Parathyroid adenoma (tissue), 2 donors: ENCODE results near the gene EXOC7.
A peak's percentile ranks its signal among the peaks of the same experiment; 100 is the strongest.

Experiments
- H2AFZ ChIP-seq: fragments of 300-600 bp; sonication (generic); one replicate; pipeline ENCODE4 v1.7.0; 2017; ENCODE audit warnings: antibody characterized with exemption, mild to moderate bottlenecking
- H3K27ac ChIP-seq: fragments of 300-600 bp; sonication (generic); one replicate; pipeline ENCODE4 v1.7.0; 2017
- H3K27me3 ChIP-seq: fragments of 300-600 bp; sonication (generic); one replicate; pipeline ENCODE4 v1.7.0; 2017; ENCODE audit warnings: low read length; ENCODE audit not compliant: control insufficient read depth, insufficient read depth
- H3K36me3 ChIP-seq: fragments of 300-600 bp; sonication (generic); one replicate; pipeline ENCODE4 v1.7.0; 2017; ENCODE audit warnings: low read length; ENCODE audit not compliant: control insufficient read depth, insufficient read depth
- H3K4me1 ChIP-seq: fragments of 300-600 bp; sonication (generic); one replicate; pipeline ENCODE4 v1.7.0; 2017; ENCODE audit warnings: control low read depth
- H3K4me2 ChIP-seq: fragments of 300-600 bp; sonication (generic); one replicate; pipeline ENCODE4 v1.7.0; 2017; ENCODE audit warnings: low read length
- H3K4me3 ChIP-seq: fragments of 300-600 bp; sonication (generic); one replicate; pipeline ENCODE4 v1.7.0; 2017; ENCODE audit warnings: low read depth, low read length
- H3K79me2 ChIP-seq: fragments of 300-600 bp; sonication (generic); one replicate; pipeline ENCODE4 v1.7.0; 2017; ENCODE audit warnings: control low read depth
- H3K9ac ChIP-seq: fragments of 300-600 bp; sonication (generic); one replicate; pipeline ENCODE4 v1.7.0; 2017; ENCODE audit warnings: mild to moderate bottlenecking
- H3K9me3 ChIP-seq: fragments of 300-600 bp; sonication (generic); one replicate; pipeline ENCODE4 v1.7.0; 2017; ENCODE audit warnings: low read length; ENCODE audit not compliant: control insufficient read depth
- CTCF ChIP-seq: fragments of 300-600 bp; sonication (generic); IDR thresholded peaks from one replicate; pipeline ENCODE4 v1.7.0; 2017; ENCODE audit warnings: antibody characterized with exemption, mild to moderate bottlenecking
- donor health status: primary hyperparathyroidism.

EXOC7 gene

GRCh38 chr17:76103274-76104139 lies at the start of gene EXOC7:
TSS of gene EXOC7 (minus strand) at chr17:76103787. CDS start at chr17:76103692, 95 bp downstream.
- TF ChIP-seq CTCF = no peak
- Histone ChIP-seq H3K36me3 (no peaks in the 10 kb centered on the region), H3K9ac (peak within 1 kb of the TSS; percentile 82), H3K4me3 (peak within 1 kb of the TSS; percentile 96), H2AFZ (peak within 1 kb of the TSS; percentile 90), H3K79me2 (peaks cover 9% of the 10 kb centered on the region), H3K27ac (peak within 1 kb of the TSS; percentile 71), H3K4me1 (no peaks in the 10 kb centered on the region), H3K4me2 (peak within 1 kb of the TSS; percentile 88), H3K27me3 (no peaks in the 10 kb centered on the region), H3K9me3 (no peaks in the 10 kb centered on the region)

GRCh38 chr17:76153202-76153601 lies 49.6 kb upstream of the EXOC7 start:
- no peaks in the 10 kb centered on the region for H3K9me3 ChIP-seq
- H3K27ac ChIP-seq = no peak overlapping the region
- H3K9ac ChIP-seq = no peak overlapping the region
- no peak overlapping the region for H3K4me2 ChIP-seq
- TF ChIP-seq CTCF = no peak
- no peaks in the 10 kb centered on the region for H3K27me3 ChIP-seq
- no peak overlapping the region for H3K4me3 ChIP-seq
- no peaks in the 10 kb centered on the region for H3K4me1 ChIP-seq
- H3K79me2 ChIP-seq = no peaks in the 10 kb centered on the region
- H2AFZ ChIP-seq = no peak overlapping the region
- no peaks in the 10 kb centered on the region for H3K36me3 ChIP-seq

- Histone ChIP-seq H3K4me2 (no peak overlapping the region), H3K9me3 (no peaks in the 10 kb centered on the region), H3K9ac (no peak overlapping the region), H3K4me1 (no peaks in the 10 kb centered on the region), H3K4me3 (no peak overlapping the region), H3K36me3 (no peaks in the 10 kb centered on the region), H2AFZ (no peak overlapping the region), H3K79me2 (no peaks in the 10 kb centered on the region), H3K27me3 (no peaks in the 10 kb centered on the region), H3K27ac (no peak overlapping the region)
- no peak for TF ChIP-seq CTCF
Measured at GRCh38 chr17:76152591-76152990, 49.0 kb upstream of the EXOC7 start.

- H3K9ac ChIP-seq = no peak overlapping the region
- no peaks in the 10 kb centered on the region for H3K79me2 ChIP-seq
- no peaks in the 10 kb centered on the region for H3K27me3 ChIP-seq
- no peaks in the 10 kb centered on the region for H3K36me3 ChIP-seq
- no peak overlapping the region for H2AFZ ChIP-seq
- no peak for TF ChIP-seq CTCF
- no peak overlapping the region for H3K27ac ChIP-seq
- H3K4me2 ChIP-seq = no peak overlapping the region
- no peaks in the 10 kb centered on the region for H3K4me1 ChIP-seq
- no peak overlapping the region for H3K4me3 ChIP-seq
- H3K9me3 ChIP-seq = no peaks in the 10 kb centered on the region
Measured at GRCh38 chr17:76151896-76152454, 48.4 kb upstream of the EXOC7 start.
